Brain microvascular endothelial cell (primary cell): ENCODE data around the gene CNTNAP2.

Source experiments
- DNase-seq: peaks from one replicate; pipeline ENCODE4 v3.0.0-alpha.2; 2020
- H3K27ac ChIP-seq: fragments of 250-450 bp; sonication (Bioruptor Pico); 2 replicates; pipeline ENCODE4 v1.5.1; 2020; ENCODE audit warnings: mild to moderate bottlenecking, moderate library complexity
- H3K27me3 ChIP-seq: fragments of 250-450 bp; sonication (Bioruptor Pico); replicated peaks from 2 replicates; pipeline ENCODE4 v1.5.1; 2020; ENCODE audit warnings: mild to moderate bottlenecking
- H3K36me3 ChIP-seq: fragments of 250-450 bp; sonication (Bioruptor Pico); replicated peaks from 2 replicates; pipeline ENCODE4 v1.5.1; 2020; ENCODE audit warnings: mild to moderate bottlenecking
- H3K4me3 ChIP-seq: 2 replicates; pipeline ENCODE4 v1.5.1; 2011; ENCODE audit warnings: low read depth, mild to moderate bottlenecking, control low read depth, low read length, moderate library complexity
- CTCF ChIP-seq: IDR thresholded peaks from 2 replicates; pipeline ENCODE4 v1.5.1; 2011; ENCODE audit warnings: low read depth, mild to moderate bottlenecking, moderate library complexity, low read length, control low read depth, inconsistent platforms; ENCODE audit errors: missing control alignments
- in situ Hi-C: cut with HindIII; loops from 2 replicates; pipeline ENCODE4 v1.10.0; 2017; ENCODE audit warnings: low sequenced_read_pairs, low pct_ligation_motif_present

The CNTNAP2 gene

DNA sequence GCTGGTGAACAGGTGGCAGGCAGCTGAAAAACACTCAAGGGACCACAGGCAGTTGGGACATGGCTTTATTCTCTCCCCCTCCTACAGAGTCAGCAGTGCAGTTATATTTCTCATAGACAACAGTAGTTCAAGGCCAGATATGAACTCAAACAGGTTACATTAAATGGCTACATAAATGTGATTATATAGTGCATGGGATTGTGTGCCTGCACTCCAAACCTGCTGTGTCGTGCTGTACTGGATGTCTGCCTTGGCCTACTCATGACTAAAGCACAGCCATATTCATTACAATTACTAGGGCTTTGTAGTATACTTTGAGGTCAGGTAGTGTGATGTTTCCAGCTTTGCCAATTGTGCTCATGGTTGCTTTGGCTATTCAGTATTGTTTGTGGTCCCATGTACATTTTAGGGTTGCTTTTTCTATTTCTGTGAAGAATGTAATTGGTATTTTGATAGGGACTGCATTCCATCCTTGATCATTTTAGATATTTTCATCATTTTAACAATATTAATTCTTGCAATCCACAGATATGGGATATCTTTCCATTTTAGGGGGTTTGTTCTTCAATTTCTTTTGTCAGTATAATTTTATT is 393.6 kb downstream of the CNTNAP2 start:
- no peaks in the 10 kb centered on the region for H3K36me3 ChIP-seq
- no peak overlapping the region for H3K27ac ChIP-seq
- TF ChIP-seq CTCF = no peak
- in situ Hi-C loops = no loop called here
- H3K27me3 ChIP-seq = no peaks in the 10 kb centered on the region
- H3K4me3 ChIP-seq = no peak overlapping the region
- no peak for DNase-seq

DNA sequence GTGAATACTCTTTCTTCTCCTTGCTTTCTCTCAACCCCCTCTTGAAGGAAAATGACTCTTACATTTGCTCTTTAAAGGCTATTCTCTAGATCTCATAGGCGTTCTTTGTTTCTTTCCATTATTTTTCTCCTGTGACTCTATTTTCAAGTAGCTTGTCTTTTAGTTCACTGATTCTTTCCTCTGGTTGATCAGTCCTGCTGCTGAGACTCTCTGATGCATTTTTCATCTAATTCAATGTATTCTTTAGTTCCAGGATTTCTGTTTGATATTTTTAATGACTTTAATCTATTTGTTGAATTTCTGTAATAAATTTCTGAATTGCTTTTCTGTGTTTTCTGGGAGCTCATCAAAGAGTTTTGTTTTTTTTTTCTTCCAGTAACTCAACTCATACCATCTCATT is 397.7 kb downstream of the CNTNAP2 start:
- Histone ChIP-seq H3K36me3 (no peaks in the 10 kb centered on the region), H3K27ac (no peak overlapping the region), H3K27me3 (no peaks in the 10 kb centered on the region), H3K4me3 (no peak overlapping the region)
- DNase-seq = no peak
- TF ChIP-seq CTCF = no peak
- in situ Hi-C loops = no loop called here

DNA sequence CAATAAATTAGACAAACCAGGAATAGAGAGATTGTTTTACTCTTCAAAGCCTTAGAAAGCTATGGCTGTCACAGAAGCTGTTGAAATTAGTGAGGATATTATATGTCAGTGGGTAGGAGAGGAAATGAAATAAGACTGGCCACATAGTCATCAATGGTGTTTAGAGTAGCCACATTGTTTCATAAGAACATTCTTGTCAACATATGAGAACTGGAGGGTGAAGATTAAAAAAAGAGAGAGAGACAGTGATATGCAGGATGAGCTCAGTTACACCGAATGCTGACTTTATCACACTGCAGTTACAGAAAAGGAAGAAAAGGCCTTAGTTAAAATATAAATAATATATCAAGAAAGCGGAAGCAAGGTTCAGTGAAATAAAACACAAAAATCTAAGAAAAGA is 412.0 kb downstream of the CNTNAP2 start:
- DNase-seq = no peak
- in situ Hi-C loops = no loop called here
- Histone ChIP-seq H3K27me3 (no peaks in the 10 kb centered on the region), H3K27ac (no peak overlapping the region), H3K36me3 (no peaks in the 10 kb centered on the region), H3K4me3 (no peak overlapping the region)
- no peak for TF ChIP-seq CTCF

- Histone ChIP-seq H3K4me3 (no peak overlapping the region), H3K27me3 (no peaks in the 10 kb centered on the region), H3K36me3 (no peaks in the 10 kb centered on the region), H3K27ac (no peak overlapping the region)
- TF ChIP-seq CTCF = no peak
- DNase-seq = no peak
- in situ Hi-C loops = no loop called here
Measured at GRCh38 chr7:146539836-146540235, 423.2 kb downstream of the CNTNAP2 start.

GRCh38 chr7:146542101-146542500 is 425.5 kb downstream of the CNTNAP2 start:
- in situ Hi-C loops = no loop called here

More at GRCh38 chr7:146542101-146542500, 425.5 kb downstream of the CNTNAP2 start:
- no peak overlapping the region for H3K4me3 ChIP-seq
- H3K36me3 ChIP-seq = no peaks in the 10 kb centered on the region
- no peak for DNase-seq
- no peak overlapping the region for H3K27ac ChIP-seq
- H3K27me3 ChIP-seq = no peaks in the 10 kb centered on the region
- TF ChIP-seq CTCF = no peak
